HEK293 (cell line): ENCODE measurements around the gene ARSJ.

Experiments
- CTCF ChIP-seq: fragments of 450-650 bp; formaldehyde crosslinking; IDR thresholded peaks from 2 replicates; pipeline ENCODE4 v1.5.1; 2016; ENCODE audit warnings: missing biosample characterization, missing genetic modification characterization
- KLF17 ChIP-seq: fragments of 450-650 bp; formaldehyde crosslinking; IDR thresholded peaks from 2 replicates; pipeline ENCODE4 v1.5.1; 2016; ENCODE audit warnings: missing biosample characterization, missing genetic modification characterization
- REST ChIP-seq: fragments of 450-650 bp; formaldehyde crosslinking; IDR thresholded peaks from 2 replicates; pipeline ENCODE4 v1.5.1; 2016; ENCODE audit warnings: missing biosample characterization, missing genetic modification characterization
- YY1 ChIP-seq: fragments of 450-650 bp; formaldehyde crosslinking; IDR thresholded peaks from 2 replicates; pipeline ENCODE4 v1.5.1; 2018; ENCODE audit warnings: missing biosample characterization, missing genetic modification characterization
- ZNF274 ChIP-seq, 2 experiments: fragments of 200-500 bp in 1 of 2; fragments of 450-650 bp in 1 of 2; sonication (Bioruptor generic) in 1 of 2; formaldehyde crosslinking in 1 of 2; IDR thresholded peaks; 2 replicates each; pipeline versions ENCODE4 v1.5.1 to v1.6.1; 2014 to 2016; ENCODE audit warnings: borderline replicate concordance in 1 of 2, inconsistent platforms in 1 of 2, low read length in 1 of 2, missing biosample characterization in 1 of 2, missing genetic modification characterization in 1 of 2
- ZNF311 ChIP-seq: fragments of 450-650 bp; formaldehyde crosslinking; IDR thresholded peaks from 2 replicates; pipeline ENCODE4 v1.5.1; 2017; ENCODE audit warnings: missing biosample characterization, missing genetic modification characterization, borderline replicate concordance
- ZNF660 ChIP-seq: fragments of 450-650 bp; IDR thresholded peaks from 2 replicates; pipeline ENCODE4 v1.5.1; 2018; ENCODE audit warnings: missing biosample characterization, mild to moderate bottlenecking, missing genetic modification characterization
- ZNF747 ChIP-seq: fragments of 450-650 bp; formaldehyde crosslinking; IDR thresholded peaks from 2 replicates; pipeline ENCODE4 v1.5.1; 2016; ENCODE audit warnings: missing biosample characterization, missing genetic modification characterization
- ZNF792 ChIP-seq: fragments of 450-650 bp; formaldehyde crosslinking; IDR thresholded peaks from 2 replicates; pipeline ENCODE4 v1.5.1; 2016; ENCODE audit warnings: missing biosample characterization, missing genetic modification characterization
- ZNF837 ChIP-seq: fragments of 450-650 bp; formaldehyde crosslinking; IDR thresholded peaks from 2 replicates; pipeline ENCODE4 v1.5.1; 2016; ENCODE audit warnings: missing biosample characterization, missing genetic modification characterization
- ZSCAN23 ChIP-seq: fragments of 450-650 bp; formaldehyde crosslinking; IDR thresholded peaks from 2 replicates; pipeline ENCODE4 v1.5.1; 2016; ENCODE audit warnings: missing biosample characterization, missing genetic modification characterization

- TF ChIP-seq CTCF (tag by site-specific recombination) (no peak), REST (no peak), KLF17 (no peak), ZSCAN23 (tag by site-specific recombination) (no peak), ZNF660 (tag by site-specific recombination) (no peak), ZNF747 (no peak), ZNF274 (IDR thresholded peaks at IDR 0.05; ENCODE audit: low read length) (no peak), ZNF274 (tag by site-specific recombination; IDR thresholded peaks at IDR 0.05; ENCODE audit: borderline replicate concordance) (no peak), YY1 (tag by site-specific recombination) (no peak), ZNF311 (no peak), ZNF792 (no peak), ZNF837 (tag by site-specific recombination) (no peak)
Observed at GRCh38 chr4:113971706-113972360, 7.6 kb downstream of the ARSJ start.
